PC-3 (cell line): ENCODE measurements around the gene IQGAP3. TPM values are rescaled to one million over a fixed set of nuclear protein-coding genes. Genes with fewer than 3 reads are reported as not detected.

Experiments
- ATAC-seq: fragments of 200-7000 bp; cut with Tn5 transposase; 2 replicates; pipeline ENCODE4 v1.9.1; 2020; ENCODE audit warnings: mild to moderate bottlenecking, moderate library complexity
- BruUV-seq: library from RNA; stranded (reverse); fragments of 400-500 nt; replicated peaks from 2 replicates; lab custom pipeline; 2021; lab: Mats Ljungman, UMichigan
- CTCF ChIA-PET: fragments of 300-600 bp; sonication (Branson Sonifier 250); formaldehyde crosslinking; loops from one replicate; lab custom pipeline; 2022; ENCODE audit warnings: antibody characterized with exemption; lab: Charles Lee
- POLR2A ChIA-PET: fragments of 300-600 bp; sonication (Branson Sonifier 250); formaldehyde crosslinking; loops from one replicate; lab custom pipeline; 2022; ENCODE audit warnings: antibody characterized with exemption; ENCODE audit not compliant: unreplicated experiment; lab: Charles Lee
- DNase-seq: peaks from one replicate; pipeline ENCODE4 v3.0.0-alpha.2; 2015
- H2AFZ ChIP-seq: fragments of 300-600 bp; sonication (generic); 2 replicates; pipeline ENCODE4 v1.6.0; 2016; ENCODE audit warnings: antibody characterized with exemption, low read length
- H3F3A ChIP-seq: fragments of 300-600 bp; sonication (generic); one replicate; pipeline ENCODE4 v1.6.0; 2017; ENCODE audit warnings: antibody characterized with exemption, low read length, control low read depth, mild to moderate bottlenecking; ENCODE audit not compliant: unreplicated experiment
- H3K27ac ChIP-seq: fragments of 300-600 bp; sonication (generic); 2 replicates; pipeline ENCODE4 v1.5.1; 2016; ENCODE audit warnings: mild to moderate bottlenecking, low read length
- H3K27me3 ChIP-seq: fragments of 300-600 bp; sonication (generic); 2 replicates; pipeline ENCODE4 v1.6.1; 2016; ENCODE audit warnings: low read length, mixed read lengths
- H3K36me3 ChIP-seq: fragments of 300-600 bp; sonication (generic); 2 replicates; pipeline ENCODE4 v1.6.1; 2016; ENCODE audit warnings: low read depth, mixed run types, low read length, mixed read lengths
- H3K4me1 ChIP-seq: fragments of 300-600 bp; sonication (generic); 2 replicates; pipeline ENCODE4 v1.5.1; 2016; ENCODE audit warnings: low read length; ENCODE audit not compliant: insufficient read depth
- H3K4me2 ChIP-seq: fragments of 300-600 bp; sonication (generic); 2 replicates; pipeline ENCODE4 v1.6.0; 2016; ENCODE audit warnings: low read length
- H3K4me3 ChIP-seq: fragments of 300-600 bp; sonication (generic); 2 replicates; pipeline ENCODE4 v1.5.1; 2016; ENCODE audit warnings: mild to moderate bottlenecking, low read length, mixed read lengths
- H3K79me2 ChIP-seq: fragments of 300-600 bp; sonication (generic); 2 replicates; pipeline ENCODE4 v1.6.1; 2017; ENCODE audit warnings: low read length, mixed read lengths
- H3K9ac ChIP-seq: fragments of 300-600 bp; sonication (generic); 2 replicates; pipeline ENCODE4 v1.6.0; 2016; ENCODE audit warnings: mild to moderate bottlenecking, low read length
- H3K9me2 ChIP-seq: fragments of 300-600 bp; sonication (generic); replicated peaks from 2 replicates; pipeline ENCODE4 v1.6.1; 2016; ENCODE audit warnings: mixed run types, low read length, mixed read lengths
- H3K9me3 ChIP-seq: fragments of 300-600 bp; sonication (generic); 2 replicates; pipeline ENCODE4 v1.6.1; 2016; ENCODE audit warnings: low read length, mixed read lengths
- H4K20me1 ChIP-seq: fragments of 300-600 bp; sonication (generic); 2 replicates; pipeline ENCODE4 v1.6.1; 2016; ENCODE audit warnings: low read length, mixed read lengths
- EZH2 ChIP-seq: fragments of 300-600 bp; sonication (generic); IDR thresholded peaks from one replicate; pipeline ENCODE4 v1.6.1; 2017; ENCODE audit warnings: antibody characterized with exemption, mild to moderate bottlenecking, low read length; ENCODE audit not compliant: unreplicated experiment
- EZH2phosphoT487 ChIP-seq: fragments of 300-600 bp; sonication (generic); IDR thresholded peaks from 2 replicates; pipeline ENCODE4 v1.6.1; 2018; ENCODE audit warnings: mild to moderate bottlenecking, antibody characterized with exemption, low read length, borderline replicate concordance
- intact Hi-C: fragments of 100-400 bp; cut with micrococcal nuclease; formaldehyde crosslinking; loops from 2 replicates; pipeline ENCODE4 v1.9.0; 2023
- total RNA-seq: library from RNA; depleted of rRNA; stranded (reverse); fragments of >200 nt; gene quantifications from 2 replicates; pipeline ENCODE4 v1.2.3, GENCODE V29; 2014
- TF ChIP-seq, protein P1 (sequence below): fragments of 300-600 bp; sonication (generic); conservative IDR thresholded peaks from 2 replicates; pipeline ENCODE4 v1.5.1; 2017; ENCODE audit warnings: antibody characterized with exemption, low read depth, mild to moderate bottlenecking, low read length

Gene IQGAP3
- total RNA-seq, 1 experiment from 2014 or later = 54.3 TPM

DNA sequence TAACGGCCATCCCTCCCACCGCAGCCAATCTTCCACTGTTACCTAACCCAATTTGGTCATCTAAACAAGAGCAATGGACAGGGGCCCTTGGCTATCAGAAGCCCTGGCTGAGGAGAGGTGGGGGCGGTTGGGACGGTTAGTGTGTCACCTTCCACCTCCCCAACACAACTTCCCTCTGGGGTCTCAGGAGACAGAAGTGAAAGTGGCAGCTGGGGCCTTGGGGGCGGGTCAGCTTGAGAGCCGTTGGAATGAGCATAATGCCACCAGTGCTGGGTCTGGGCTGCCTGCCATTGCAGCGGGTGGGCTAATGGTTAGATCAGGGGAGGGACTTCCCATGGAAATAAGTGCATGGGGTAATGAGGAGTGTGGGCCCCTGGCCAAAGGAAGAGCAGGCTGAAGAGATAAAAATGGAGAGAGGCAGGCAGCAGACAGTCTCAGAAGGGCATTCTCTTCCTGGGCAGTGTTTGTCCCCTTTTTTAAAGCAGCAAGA is 79.7 kb downstream of the IQGAP3 start:
- H3K4me2 ChIP-seq = no peak overlapping the region
- H3K9me3 ChIP-seq = no peaks in the 10 kb centered on the region
- no peaks in the 10 kb centered on the region for H3K9me2 ChIP-seq
- no TSS peak for BruUV-seq
- no peak overlapping the region for H3K27ac ChIP-seq
- intact Hi-C loops = no loop called here
- no peak for DNase-seq
- ATAC-seq = no peak
- no peak overlapping the region for H2AFZ ChIP-seq
- peaks cover 93% of the 10 kb centered on the region for H3K79me2 ChIP-seq
- H3K36me3 ChIP-seq = 0 out of 2 replicates have a peak, but pooled peaks cover 8% of the 10 kb centered on the region
- peaks cover 31% of the 10 kb centered on the region for H3K4me1 ChIP-seq
- H3K27me3 ChIP-seq = no peaks in the 10 kb centered on the region
- POLR2A ChIA-PET = no interaction called here
- no peaks in the 10 kb centered on the region for H3F3A ChIP-seq
- peaks cover 58% of the 10 kb centered on the region for H4K20me1 ChIP-seq
- CTCF ChIA-PET = no interaction called here
- TF ChIP-seq, protein P1, sequence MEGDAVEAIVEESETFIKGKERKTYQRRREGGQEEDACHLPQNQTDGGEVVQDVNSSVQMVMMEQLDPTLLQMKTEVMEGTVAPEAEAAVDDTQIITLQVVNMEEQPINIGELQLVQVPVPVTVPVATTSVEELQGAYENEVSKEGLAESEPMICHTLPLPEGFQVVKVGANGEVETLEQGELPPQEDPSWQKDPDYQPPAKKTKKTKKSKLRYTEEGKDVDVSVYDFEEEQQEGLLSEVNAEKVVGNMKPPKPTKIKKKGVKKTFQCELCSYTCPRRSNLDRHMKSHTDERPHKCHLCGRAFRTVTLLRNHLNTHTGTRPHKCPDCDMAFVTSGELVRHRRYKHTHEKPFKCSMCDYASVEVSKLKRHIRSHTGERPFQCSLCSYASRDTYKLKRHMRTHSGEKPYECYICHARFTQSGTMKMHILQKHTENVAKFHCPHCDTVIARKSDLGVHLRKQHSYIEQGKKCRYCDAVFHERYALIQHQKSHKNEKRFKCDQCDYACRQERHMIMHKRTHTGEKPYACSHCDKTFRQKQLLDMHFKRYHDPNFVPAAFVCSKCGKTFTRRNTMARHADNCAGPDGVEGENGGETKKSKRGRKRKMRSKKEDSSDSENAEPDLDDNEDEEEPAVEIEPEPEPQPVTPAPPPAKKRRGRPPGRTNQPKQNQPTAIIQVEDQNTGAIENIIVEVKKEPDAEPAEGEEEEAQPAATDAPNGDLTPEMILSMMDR = no peak
- TF ChIP-seq EZH2phosphoT487 = no peak
- no peak for TF ChIP-seq EZH2
- H3K4me3 ChIP-seq = no peak overlapping the region
- H3K9ac ChIP-seq = no peak overlapping the region

DNA sequence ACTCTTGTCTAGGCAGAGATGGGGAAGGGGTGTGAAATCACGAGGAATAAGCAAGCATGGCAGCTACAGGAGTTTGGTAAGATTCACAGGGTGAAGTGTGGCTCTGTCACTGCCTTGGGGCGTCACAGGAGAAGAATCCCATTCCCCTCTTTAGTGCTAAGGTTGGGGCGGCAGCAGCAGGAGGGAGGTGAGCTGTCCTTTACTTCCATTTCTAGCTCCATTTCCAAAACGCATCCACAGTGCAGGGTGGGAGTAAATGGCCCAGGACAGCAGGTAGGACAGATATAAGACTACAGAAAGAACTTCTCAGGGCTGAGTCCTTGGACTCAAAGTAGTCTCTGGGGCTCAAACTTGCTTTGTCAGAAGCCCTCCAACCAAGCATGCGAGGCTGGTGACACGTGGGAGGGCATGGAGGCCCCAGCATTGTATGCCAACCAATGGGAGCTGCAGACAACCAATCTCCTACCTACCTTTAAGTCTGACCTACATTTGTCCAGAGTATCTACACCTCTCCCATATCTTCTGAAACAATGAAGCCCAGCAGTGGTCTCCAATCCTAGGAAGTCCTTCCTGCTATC is 80.3 kb downstream of the IQGAP3 start:
- no peak for TF ChIP-seq EZH2phosphoT487
- no peak for TF ChIP-seq EZH2
- TF ChIP-seq, protein P1 = no peak
- Histone ChIP-seq H3K27ac (no peak overlapping the region), H3F3A (no peaks in the 10 kb centered on the region), H3K4me2 (no peak overlapping the region), H4K20me1 (peaks cover 58% of the 10 kb centered on the region), H3K9ac (no peak overlapping the region), H3K27me3 (no peaks in the 10 kb centered on the region), H3K9me3 (no peaks in the 10 kb centered on the region), H3K4me1 (peaks cover 29% of the 10 kb centered on the region), H3K36me3 (0 out of 2 replicates have a peak, but pooled peaks cover 8% of the 10 kb centered on the region), H2AFZ (no peak overlapping the region), H3K9me2 (no peaks in the 10 kb centered on the region), H3K4me3 (no peak overlapping the region), H3K79me2 (peaks cover 93% of the 10 kb centered on the region)
- no TSS peak for BruUV-seq
- DNase-seq (no peak), ATAC-seq (no peak)
- intact Hi-C loops = no loop called here
- ChIA-PET POLR2A (no interaction called here), CTCF (no interaction called here)
